GM04504 (cell line): ENCODE measurements around the gene TMCO4.
A peak's percentile ranks its signal among the peaks of the same experiment; 100 is the strongest.

Experiments
- DNase-seq: peaks from one replicate; pipeline ENCODE4 v3.0.0-alpha.2; 2012; ENCODE audit warnings: low read depth

Gene TMCO4

DNA sequence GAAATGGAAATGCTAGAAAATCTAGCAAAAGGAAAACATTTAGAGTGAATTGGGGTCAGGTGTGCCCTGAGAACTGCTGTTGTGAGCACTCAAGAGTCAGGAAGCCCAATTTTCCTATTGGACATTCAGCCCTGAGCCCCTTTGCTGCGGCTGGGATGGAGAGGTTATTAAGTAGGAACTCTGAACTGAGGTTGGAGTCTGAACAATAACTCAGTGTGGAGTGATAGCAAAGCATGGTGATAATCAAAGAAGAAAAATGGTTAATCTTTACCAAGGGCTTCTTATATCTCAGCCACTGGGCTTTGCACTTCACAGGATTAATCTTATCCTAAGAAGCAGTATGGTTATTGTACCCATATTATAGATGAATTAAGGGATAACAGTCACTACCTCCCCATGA, 52.0 kb downstream of the TMCO4 start:
- DNase-seq = no peak

DNA sequence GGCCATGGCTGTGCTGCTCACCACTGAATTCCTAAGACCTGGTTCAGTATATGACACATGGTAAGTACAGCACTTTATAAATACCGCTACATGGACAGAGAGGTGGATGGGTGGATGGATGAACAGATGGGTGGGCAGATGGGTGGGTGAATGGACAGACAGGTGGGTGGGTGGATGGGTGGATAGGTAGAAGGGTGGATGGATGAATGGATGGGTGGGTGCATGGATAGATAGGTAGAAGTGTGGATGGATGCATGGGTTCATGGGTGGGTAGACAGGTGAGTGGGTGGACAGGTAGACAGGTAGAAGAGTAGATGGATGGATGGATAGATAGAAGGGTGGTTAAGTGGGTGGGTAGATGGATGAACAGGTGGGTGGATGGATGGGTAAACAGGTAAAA, 54.8 kb downstream of the TMCO4 start:
- DNase-seq = no peak

DNA sequence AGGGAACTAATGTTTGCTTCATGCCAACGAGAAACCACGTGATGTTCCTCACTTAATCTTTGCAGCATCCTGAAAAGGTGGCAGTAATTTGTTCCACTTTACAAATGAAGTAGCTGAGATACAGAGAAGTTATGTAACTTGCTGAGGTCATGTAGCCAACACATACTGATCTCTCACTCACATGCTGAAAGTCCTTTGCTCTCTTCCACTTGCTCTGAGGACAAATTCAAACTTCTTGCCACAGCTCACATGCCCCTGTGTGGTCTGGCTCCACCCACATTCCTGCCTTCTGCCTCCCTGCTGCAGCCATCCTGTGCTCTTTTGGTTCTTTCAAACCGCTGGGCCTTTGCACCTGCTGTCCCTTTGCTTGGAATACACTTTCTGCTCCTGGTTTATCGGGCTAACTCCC, 55.4 kb downstream of the TMCO4 start:
- no peak for DNase-seq

DNA sequence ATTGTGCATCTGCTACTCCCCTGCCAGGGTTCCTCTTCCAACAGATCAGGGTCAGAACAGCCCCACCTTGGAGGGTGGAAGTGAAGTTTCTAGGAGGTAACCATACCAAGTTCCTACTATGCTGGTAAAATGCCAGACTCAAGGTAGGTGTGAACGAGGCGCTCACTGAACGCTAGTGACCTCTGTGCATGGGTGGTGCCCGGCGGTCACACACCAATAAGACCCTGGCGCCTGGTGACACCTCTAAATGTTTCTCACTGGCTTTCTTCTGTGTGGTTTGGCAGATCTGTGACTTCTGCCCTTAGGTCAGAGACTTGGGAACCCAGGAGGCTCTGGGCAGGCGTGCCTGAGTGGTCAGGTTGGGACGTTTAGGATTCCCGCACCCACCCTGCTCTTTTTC, 55.9 kb downstream of the TMCO4 start:
- no peak for DNase-seq

DNA sequence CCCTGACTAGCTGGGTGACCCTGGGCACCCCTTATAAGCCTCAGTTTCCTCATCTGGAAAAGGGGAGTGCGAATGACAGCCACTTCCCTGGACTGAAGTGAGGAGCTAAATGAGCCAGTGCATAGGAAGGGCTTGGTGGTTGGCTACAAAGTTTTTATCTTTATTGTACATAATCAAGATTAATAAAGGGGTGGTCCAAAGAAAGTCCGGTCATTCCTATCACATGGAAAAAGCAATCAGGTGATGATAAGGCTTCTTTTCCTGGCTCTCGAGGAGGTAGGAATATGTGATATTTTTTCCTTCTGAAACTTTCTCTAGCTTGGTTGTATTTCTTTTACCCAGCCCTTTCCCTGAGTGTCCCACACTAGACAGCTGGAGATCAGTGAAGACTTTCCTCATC, 56.5 kb downstream of the TMCO4 start:
- DNase-seq = no peak

DNA sequence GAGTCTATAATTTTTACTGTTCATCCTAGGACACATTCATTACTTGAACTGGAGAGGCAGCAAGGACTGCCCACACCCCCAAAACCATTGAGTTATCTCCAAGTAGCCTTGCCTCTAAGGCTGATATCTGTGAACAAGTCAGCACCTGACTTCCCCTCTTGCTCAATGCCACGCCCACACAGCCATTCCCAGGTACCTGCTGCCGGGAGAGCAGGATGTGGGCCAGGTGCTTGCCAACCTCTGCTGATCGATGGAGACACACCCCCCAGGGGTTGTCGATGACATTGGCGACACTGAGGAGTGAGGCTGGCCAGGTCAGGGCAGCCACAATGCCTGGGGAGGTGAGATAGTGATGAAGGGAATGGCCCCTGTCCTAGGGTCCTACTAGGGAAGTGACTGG, 60.1 kb downstream of the TMCO4 start:
- DNase-seq = no peak

DNA sequence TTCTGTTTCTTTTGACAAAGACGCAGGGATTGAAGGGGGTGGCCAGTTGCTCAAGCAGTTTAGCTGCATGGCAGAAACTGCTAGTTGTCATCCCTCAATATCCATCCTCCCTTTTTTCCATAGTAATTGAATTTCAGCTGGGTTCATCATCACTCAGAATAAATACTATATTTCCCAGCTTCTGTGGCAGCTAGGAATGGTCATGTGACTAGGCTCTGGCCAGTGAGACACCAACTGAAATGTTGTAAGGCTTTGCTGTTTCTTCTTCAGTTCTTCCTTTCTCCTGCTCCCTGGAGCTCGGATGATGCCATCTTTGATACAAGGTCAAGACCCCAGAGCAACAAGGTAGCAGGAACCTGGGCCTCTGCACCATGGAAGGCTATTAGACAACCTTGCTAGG, 61.0 kb downstream of the TMCO4 start:
- no peak for DNase-seq

DNA sequence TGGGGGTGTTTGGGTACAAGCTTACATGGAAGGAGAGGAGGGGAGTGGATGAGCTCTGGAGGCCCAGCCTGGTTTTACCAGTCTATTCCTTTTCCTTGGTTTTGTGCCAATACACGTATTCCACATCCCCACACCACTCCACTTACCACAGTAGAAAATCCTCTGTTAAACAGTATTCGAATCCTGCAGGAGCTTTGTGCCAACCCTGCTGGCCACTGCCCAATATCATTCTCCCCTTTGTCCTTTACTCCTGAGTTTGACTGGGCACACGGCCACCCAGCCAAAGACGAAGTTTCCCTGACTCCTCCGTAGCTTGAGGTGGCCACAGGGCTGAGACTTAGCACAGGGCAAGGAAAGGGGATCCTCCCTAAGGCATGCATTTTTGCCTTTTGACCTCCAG, 61.6 kb downstream of the TMCO4 start:
- DNase-seq = no peak

DNA sequence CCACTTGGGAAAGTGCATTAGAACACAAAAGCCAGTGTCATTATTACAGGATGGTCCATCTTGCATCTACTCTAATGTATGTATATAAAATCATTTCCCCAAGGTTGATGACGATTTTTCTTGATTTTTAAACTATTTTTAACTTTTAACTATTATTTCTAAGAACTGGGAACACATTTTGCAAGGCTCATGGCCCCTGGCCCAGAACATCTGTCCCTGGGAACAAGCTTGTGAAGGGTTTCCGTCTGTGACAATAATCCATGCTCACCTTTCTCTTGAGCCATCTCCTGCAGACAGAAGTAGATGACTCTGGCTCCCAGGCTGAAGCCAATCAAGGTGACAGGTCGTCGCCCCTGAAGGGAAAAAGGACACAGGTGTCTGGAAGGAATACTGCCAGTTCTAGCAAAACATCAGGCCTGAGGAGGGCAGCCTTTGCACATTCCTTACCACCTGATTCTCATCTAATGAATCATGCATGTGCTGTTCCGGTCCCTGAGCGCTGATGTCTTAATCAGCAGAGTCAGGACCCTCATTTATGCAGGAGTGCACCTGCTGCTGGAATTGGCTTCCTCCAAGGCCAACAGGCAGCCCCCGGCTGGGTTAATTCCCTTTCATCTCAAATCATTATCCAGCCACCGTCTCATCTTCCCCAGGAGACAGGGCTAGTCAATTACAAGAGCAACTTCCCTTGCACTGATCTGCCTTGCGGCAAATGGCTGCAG, 62.5 kb downstream of the TMCO4 start:
- DNase-seq = no peak

DNA sequence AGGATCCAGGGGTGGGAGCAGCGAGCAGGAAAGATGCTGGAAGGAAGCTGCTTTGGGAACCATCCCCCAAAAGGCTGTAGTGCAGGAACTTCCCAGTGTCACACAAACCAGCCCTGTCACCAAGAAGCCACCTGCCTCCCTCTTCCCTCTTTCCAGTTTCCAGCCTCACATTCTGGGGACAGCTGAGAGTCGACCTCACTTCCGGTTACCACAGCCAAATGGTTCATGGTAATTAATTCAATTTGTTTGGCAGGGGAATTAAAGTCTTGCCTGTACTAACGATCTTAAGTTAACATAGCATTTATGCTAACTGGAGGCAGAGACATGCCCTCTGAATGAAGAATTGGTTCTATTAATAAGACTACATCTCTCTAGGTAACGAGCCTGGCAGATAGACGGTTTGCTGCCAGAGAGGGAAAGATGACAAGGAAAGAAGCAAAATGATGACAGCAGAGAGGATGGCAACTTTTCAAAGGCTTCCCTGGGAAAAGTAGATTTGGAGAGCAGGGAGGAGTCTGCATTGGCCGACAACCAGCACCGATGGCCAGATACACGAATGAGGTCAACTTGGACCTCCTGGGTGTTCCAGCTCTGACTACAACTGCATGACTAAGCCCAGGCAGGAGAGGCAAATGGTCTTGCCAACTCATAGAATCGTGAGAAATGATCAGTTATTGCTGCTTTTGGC, 64.1 kb downstream of the TMCO4 start:
- peak; percentile 100 for DNase-seq

DNA sequence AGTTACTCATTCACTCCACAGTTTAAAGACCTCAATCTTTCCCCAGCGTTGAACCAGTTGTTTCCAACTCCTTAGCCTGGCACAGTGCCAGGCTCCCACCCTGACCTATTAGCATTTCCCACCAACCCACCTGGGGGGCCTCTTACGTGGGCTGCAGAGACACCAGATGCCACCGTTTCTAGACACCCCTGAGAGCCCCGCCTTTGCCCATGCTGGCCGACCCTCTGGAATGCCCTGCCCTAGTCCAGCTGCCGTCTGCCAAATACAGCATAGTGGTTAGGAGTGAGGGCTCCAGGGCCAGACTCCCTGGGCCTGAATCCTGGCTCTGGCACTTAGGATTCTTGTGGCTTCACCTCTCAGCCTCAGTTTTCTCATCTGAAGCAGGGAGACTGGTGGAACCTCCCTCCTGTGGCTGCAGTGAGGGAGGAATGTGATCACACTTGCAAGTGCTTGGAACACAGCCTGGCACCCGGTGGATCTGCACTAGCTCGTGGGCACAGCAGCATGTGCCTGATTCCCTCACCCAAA, 65.2 kb downstream of the TMCO4 start:
- no peak for DNase-seq

DNA sequence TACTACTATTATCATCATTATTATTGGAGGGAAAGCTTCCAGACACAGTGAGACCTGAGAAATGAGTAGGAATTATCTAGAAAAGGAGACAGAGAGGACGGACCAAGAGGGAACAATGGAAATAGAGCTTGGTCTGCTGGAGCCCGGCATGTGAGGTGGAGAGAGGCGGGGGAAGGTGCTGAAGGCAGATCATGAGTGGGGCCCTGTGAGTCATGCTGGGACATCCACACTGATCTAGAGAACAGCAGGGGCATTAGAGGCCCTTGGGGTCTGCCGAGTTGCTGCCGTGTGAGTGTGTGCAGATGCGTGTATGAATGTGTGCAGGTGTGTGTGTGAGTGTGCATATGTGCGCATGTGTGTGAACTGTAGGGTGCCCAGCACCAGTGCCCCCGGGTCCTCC, 65.7 kb downstream of the TMCO4 start:
- DNase-seq = no peak

DNA sequence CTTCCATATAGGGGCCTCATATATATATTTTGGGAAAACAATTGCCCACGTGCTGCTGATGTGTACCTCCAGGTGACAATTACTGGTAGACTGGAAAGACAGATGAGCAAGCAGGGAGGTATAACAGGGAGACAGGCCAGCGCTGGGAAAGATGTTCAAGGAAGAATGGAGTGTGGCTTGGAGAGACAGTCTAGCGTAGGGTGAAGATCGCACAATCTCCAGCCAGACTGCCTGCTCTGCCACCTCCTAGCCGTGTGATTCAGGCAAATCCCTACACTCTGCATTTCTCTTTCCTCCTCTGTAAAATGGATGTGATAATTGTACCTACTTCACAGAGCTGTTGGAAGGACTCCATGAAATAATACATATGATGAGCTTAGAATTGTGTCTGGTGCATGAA, 66.1 kb downstream of the TMCO4 start:
- DNase-seq = no peak

DNA sequence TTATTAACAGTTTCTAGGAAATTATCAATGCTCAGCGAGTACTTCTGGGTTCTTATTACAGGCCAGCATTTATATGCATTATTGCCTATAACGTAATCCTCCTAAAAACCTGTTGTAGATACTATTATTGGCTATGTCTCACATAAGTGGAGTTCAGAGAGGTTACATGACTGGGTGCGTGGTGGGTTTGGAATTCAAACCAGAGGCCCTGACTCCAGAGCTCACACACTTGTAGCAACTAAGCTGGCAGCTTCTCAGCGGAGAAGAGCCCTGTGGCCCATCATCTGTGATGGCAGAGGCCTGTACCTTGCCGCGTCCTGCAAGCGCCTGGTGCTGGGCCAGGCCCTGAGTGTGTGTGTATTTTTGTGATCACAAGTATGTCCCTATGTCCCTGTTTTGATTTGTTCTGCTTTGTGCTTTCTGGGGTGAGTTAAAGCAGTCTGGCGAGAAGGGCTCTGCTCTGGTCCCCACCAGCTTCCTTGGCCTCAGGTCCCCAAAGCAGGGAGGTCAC, 68.3 kb downstream of the TMCO4 start:
- DNase-seq = no peak

DNA sequence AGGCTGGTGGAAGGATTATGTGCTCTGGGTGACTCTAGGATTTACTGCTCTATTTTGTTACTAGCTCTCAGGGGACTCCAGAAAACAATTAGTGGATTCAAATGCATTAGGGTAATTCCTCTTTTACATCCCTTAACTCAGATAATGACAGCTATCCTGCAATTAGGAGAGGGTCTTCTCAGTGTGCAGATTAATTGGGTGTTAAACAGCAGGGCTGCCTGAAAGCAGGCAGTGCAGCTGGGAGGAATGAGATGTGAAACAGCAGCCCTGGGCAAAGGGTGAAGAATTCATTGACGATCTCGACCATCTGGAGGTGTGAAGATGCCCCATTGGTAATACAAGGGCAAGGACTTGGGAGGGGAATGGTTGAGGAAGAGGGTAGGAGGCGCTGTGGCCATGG, 68.9 kb downstream of the TMCO4 start:
- DNase-seq = no peak

DNA sequence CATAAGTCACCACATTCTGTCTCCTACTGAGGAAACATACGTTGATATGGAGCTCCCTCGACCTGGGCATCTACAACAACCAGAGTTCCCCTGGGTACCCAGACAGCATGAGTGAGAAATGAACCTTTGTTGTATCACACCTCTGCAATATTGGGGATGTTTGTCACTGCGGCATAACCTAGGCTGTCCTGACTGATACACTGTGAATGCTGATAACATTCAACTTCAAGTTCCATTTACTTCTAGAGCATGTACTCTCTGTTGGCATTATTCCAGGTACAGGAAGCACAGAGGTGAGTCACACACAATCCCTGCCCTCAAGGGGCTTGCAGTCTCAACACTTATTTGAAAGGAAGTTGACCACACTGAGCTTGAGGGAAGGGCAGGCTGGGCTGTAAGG, 69.5 kb downstream of the TMCO4 start:
- DNase-seq = no peak

DNA sequence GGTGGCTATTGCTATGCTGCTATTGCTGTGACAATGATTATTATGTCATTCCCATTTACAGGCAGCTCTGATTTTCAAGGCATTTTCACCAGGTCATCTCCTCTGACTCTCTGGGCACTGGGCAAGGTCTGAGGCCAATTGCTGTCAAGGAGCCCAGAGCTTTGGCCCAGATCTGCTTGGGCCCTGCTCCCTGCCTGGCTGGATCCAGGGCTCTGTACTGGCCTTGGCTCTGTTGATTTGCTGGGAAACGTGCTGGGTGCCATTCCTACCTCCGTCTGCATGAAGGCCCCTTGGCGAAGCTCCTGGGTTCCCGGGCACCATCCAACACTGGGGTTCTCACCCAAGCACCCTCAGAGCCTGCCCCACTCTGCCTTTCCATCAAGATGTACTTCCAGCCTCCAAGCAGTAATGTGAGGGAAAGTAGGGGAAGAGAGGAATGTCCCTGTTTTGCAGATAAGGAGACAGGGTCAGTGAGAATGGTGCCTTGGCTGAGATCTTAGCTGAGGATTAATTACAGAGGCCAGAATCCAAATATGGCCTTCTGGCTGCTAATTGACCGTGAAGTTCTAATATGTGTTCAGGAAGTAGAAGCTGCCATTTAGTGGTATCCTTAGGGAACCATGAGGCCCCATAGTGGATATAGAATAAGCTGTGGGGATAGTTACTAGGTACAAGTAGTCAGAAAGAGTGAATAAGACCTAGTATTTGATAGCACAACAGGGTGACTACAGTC, 71.1 kb downstream of the TMCO4 start:
- no peak for DNase-seq

DNA sequence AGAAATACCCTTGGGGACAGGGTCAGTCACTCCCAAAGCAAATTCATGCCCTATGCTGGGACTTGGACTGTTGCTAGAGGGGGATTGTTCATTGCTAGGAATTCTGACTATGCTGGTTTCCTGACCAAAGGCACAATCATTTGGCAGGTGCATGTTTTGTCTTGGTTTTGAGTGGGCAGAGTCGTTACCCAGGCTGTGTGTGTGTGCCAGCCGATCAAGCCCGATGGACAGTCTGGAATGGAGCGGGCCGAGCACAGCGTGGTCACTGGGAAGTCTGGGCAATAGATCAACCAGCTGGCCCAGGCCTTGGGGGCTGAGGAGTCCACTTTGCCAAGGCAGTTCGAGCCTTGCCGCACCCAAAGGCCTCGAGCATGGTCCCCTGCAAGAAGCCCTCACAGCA, 74.1 kb downstream of the TMCO4 start:
- DNase-seq = no peak

DNA sequence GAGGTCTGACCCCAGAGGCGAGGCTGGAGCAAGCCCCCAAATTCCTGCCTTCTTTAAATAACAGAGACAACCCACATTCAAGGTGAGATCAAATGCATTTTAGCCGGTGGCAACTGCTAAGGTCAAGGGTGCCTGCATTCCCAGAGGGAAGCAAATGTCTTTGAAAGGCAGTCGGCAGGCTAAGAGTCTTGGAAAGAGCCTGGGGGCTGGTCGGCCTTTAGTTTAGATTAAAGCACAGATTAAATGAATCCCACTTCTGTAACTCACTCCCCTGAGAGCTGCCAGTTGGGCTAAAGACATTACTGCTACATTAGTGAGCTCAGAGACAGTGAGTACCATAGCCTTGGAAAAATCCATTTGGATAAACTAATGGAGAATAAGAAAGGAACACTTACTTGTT, 75.8 kb downstream of the TMCO4 start:
- DNase-seq = no peak

DNA sequence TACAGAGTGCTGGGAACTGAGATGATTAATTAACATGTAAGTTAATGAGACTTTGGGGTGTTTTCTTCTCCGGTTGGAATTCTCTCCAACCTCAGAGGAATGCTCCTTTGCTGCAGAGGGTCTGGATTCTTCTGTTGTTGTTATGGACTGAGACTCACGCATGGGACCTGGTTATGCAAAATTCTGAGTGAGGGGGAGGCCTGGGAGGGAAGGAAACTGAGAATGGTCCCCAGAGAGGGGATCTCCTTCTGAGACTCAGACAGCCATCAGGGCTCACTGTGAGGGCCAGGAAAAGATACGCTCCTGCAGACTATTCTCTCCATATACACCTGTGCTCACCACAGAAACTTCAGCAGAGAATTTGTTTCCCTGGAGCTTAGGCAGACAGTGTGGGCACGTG, 78.7 kb downstream of the TMCO4 start:
- DNase-seq = no peak

DNA sequence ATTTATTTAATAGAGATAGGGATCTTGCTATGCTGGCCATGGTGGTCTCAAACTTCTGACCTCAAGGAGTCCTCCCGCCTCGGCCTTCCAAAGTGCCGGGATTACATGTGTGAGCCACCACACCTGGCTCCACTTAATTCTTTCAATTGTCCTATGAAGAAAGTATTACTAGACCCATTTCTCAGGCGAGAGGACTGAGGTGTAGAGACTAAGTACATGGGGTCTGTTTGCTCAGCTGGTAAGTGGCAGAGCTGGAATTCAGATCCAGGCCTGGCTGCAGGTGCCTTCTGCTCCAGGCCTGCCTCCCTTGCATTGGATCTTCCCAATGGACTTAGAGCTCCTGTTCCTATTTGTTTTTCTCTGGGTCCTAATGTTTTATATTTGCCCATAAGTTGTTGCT, 79.5 kb downstream of the TMCO4 start:
- DNase-seq = no peak

DNA sequence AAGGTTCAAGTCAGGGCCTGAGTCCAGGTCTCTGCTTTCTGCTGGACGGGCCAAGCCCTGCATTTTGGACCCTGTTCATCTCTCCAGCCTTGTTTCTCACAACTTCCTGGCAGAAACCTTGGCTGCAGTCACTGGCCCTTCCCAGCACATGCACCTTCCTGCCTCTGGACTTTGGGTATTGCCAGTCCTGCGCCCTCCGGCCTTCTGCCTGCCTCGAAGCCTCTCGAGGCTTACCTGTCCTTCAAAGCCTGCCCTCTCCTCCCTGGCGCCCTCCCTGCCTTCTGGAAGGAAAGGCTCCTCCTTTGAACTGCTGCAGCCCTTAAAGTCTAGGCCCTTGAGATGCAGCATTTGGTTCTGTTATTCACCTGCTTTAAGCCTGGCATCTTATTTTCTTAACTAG, 82.2 kb downstream of the TMCO4 start:
- DNase-seq = no peak
